Keratinocyte (primary cell): Measurements from ENCODE around the gene PABPC3. TPM values are rescaled to one million over a fixed set of nuclear protein-coding genes. Genes with fewer than 3 reads are reported as not detected.

Source experiments
- DNase-seq: peaks from one replicate; pipeline ENCODE4 v3.0.0-alpha.2; 2011; ENCODE audit warnings: low read depth, missing footprints, low spot score
- FAIRE-seq: peaks from 2 replicates; lab custom pipeline; 2011; peaks lifted over from hg19 to GRCh38; lab: Jason Lieb, UNC
- H2AFZ ChIP-seq: 2 replicates; pipeline ENCODE4 v1.6.0; 2012; ENCODE audit warnings: low read length, control low read depth, inconsistent platforms; ENCODE audit not compliant: control insufficient read depth
- H3K27ac ChIP-seq: 2 replicates; pipeline ENCODE4 v1.5.1; 2011; ENCODE audit warnings: low read length; ENCODE audit not compliant: control insufficient read depth, insufficient read depth
- H3K27me3 ChIP-seq: 3 replicates; pipeline ENCODE4 v1.6.0; 2011; ENCODE audit warnings: low read length; ENCODE audit not compliant: control insufficient read depth, insufficient read depth; ENCODE audit errors: extremely low read depth
- H3K36me3 ChIP-seq, 2 experiments: 2 replicates in 1 of 2; 3 replicates in 1 of 2; pipeline ENCODE4 v1.5.1; 2011; ENCODE audit warnings: low read length in 2 of 2, mild to moderate bottlenecking in 1 of 2; ENCODE audit not compliant: control insufficient read depth in 2 of 2, insufficient read depth in 2 of 2; ENCODE audit errors: extremely low read depth in 1 of 2
- H3K4me1 ChIP-seq: 3 replicates; pipeline ENCODE4 v1.5.1; 2011; ENCODE audit warnings: low read length; ENCODE audit not compliant: control insufficient read depth, insufficient read depth; ENCODE audit errors: extremely low read depth
- H3K4me2 ChIP-seq: 3 replicates; pipeline ENCODE4 v1.6.0; 2011; ENCODE audit warnings: low read depth, low read length; ENCODE audit not compliant: control insufficient read depth, insufficient read depth; ENCODE audit errors: extremely low read depth
- H3K4me3 ChIP-seq, 3 experiments: fragments of 200-600 bp in 1 of 3; sonication (generic) in 1 of 3; 2 replicates in 2 of 3; 3 replicates in 1 of 3; pipeline ENCODE4 v1.5.1; 2011 to 2016; ENCODE audit warnings: low read length in 3 of 3, mild to moderate bottlenecking in 3 of 3, control low read depth in 2 of 3, inconsistent platforms in 1 of 3, low read depth in 1 of 3, mixed read lengths in 1 of 3, mixed run types in 1 of 3, moderate library complexity in 1 of 3; ENCODE audit not compliant: control insufficient read depth in 2 of 3, insufficient read depth in 2 of 3; ENCODE audit errors: extremely low read depth in 1 of 3
- H3K79me2 ChIP-seq: 2 replicates; pipeline ENCODE4 v1.6.0; 2012; ENCODE audit warnings: low read length; ENCODE audit not compliant: control insufficient read depth, insufficient read depth
- H3K9ac ChIP-seq: 3 replicates; pipeline ENCODE4 v1.6.0; 2011; ENCODE audit warnings: low read length; ENCODE audit not compliant: control insufficient read depth, insufficient read depth; ENCODE audit errors: extremely low read depth
- H3K9me1 ChIP-seq: 3 replicates; pipeline ENCODE4 v1.6.0; 2011; ENCODE audit warnings: low read length; ENCODE audit not compliant: control insufficient read depth, insufficient read depth; ENCODE audit errors: extremely low read depth
- H3K9me3 ChIP-seq: 2 replicates; pipeline ENCODE4 v1.5.1; 2012; ENCODE audit warnings: low read depth, low read length; ENCODE audit not compliant: control insufficient read depth
- H4K20me1 ChIP-seq: 3 replicates; pipeline ENCODE4 v1.6.0; 2011; ENCODE audit warnings: low read length; ENCODE audit not compliant: control insufficient read depth, insufficient read depth; ENCODE audit errors: extremely low read depth
- EZH2 ChIP-seq: IDR thresholded peaks from one replicate; pipeline ENCODE4 v1.6.1; 2012; ENCODE audit warnings: inconsistent platforms, mild to moderate bottlenecking, low read length, moderate library complexity
- dilution Hi-C: fragments of 300-500 bp; cut with MboI; formaldehyde crosslinking; loops from one replicate; pipeline ENCODE4 v1.7.0; 2020; ENCODE audit warnings: low sequenced_read_pairs; ENCODE audit not compliant: extremely low pct_ligation_motif_present
- polyA plus RNA-seq, 5 experiments: library from polyadenylated mRNA; depleted of rRNA in 3 of 5; stranded (reverse) in 3 of 5; stranded (forward) in 1 of 5; unstranded in 1 of 5; fragments of >200 nt; gene quantifications; 1 replicate in 1 of 5; 2 replicates in 3 of 5; 3 replicates in 1 of 5; pipeline versions ENCODE4 v1.2.1 to v1.2.3, GENCODE V29; 2011 to 2012; ENCODE audit warnings: missing spikeins in 2 of 5, low read depth in 1 of 5, low replicate concordance in 1 of 5
- TF ChIP-seq, protein P1 (sequence below), 3 experiments: IDR thresholded peaks in 1 of 3; conservative IDR thresholded peaks in 1 of 3; optimal IDR thresholded peaks in 1 of 3; 2 replicates in 2 of 3; 3 replicates in 1 of 3; pipeline versions ENCODE3 to v1.5.1; 2011; ENCODE audit warnings: low read length in 3 of 3, mild to moderate bottlenecking in 3 of 3, moderate library complexity in 2 of 3, control low read depth in 1 of 3, inconsistent platforms in 1 of 3; ENCODE audit not compliant: insufficient read depth in 2 of 3; ENCODE audit errors: extremely low read depth in 1 of 3

The PABPC3 gene
- polyA plus RNA-seq, 1 donor (not counting 4 experiments of a cell fraction or from before 2014, with no cell fraction given), result 0.31 TPM

DNA sequence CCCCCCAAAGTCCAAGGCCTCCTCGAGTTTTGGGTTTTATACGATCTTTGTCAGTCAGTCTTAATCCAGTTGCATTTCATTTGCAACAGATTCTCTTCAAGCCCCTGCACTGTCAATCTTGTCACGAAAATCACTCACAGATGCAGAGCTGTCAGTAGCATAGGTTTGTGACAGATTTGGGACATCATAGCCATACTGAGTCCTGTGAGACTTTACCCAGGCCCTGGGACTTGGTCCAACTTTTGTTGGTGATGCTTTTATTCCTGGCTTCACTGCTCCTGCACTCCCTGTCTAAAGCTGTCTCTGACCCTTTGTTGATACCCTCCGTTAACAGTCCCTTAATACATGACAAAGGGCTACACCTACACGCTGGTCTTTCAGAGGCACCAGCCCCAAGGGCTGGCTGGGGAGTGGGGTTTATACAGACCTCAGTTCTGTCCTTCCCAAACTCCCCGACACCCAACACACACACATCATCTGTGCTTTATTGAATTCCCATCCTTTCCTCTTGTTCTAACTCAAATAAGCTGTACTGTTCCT is 36.0 kb downstream of the PABPC3 start:
- Histone ChIP-seq H2AFZ (no peak overlapping the region), H3K27ac (no peak overlapping the region), H3K27me3 (peaks cover 21% of the 10 kb centered on the region), H3K79me2 (no peaks in the 10 kb centered on the region), H3K4me2 (no peak overlapping the region), H3K4me1 (no peaks in the 10 kb centered on the region), H3K9ac (no peak overlapping the region), H3K9me1 (no peaks in the 10 kb centered on the region), H4K20me1 (no peaks in the 10 kb centered on the region), H3K4me3 (no peak overlapping the region), H3K9me3 (no peaks in the 10 kb centered on the region), H3K36me3 (no peaks in the 10 kb centered on the region)
- DNase-seq, result no peak
- no peak for TF ChIP-seq EZH2
- TF ChIP-seq, protein P1, sequence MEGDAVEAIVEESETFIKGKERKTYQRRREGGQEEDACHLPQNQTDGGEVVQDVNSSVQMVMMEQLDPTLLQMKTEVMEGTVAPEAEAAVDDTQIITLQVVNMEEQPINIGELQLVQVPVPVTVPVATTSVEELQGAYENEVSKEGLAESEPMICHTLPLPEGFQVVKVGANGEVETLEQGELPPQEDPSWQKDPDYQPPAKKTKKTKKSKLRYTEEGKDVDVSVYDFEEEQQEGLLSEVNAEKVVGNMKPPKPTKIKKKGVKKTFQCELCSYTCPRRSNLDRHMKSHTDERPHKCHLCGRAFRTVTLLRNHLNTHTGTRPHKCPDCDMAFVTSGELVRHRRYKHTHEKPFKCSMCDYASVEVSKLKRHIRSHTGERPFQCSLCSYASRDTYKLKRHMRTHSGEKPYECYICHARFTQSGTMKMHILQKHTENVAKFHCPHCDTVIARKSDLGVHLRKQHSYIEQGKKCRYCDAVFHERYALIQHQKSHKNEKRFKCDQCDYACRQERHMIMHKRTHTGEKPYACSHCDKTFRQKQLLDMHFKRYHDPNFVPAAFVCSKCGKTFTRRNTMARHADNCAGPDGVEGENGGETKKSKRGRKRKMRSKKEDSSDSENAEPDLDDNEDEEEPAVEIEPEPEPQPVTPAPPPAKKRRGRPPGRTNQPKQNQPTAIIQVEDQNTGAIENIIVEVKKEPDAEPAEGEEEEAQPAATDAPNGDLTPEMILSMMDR (optimal IDR thresholded peaks at IDR 0.05 in 1 of 3, IDR thresholded peaks at IDR 0.05 in 1 of 3, conservative IDR thresholded peaks at IDR 0.05 in 1 of 3; ENCODE audit: extremely low read depth in 1 of 3, insufficient read depth in 2 of 3, low read length in 3 of 3), result no peak
- no peak for FAIRE-seq
- dilution Hi-C loops, result no loop called here

DNA sequence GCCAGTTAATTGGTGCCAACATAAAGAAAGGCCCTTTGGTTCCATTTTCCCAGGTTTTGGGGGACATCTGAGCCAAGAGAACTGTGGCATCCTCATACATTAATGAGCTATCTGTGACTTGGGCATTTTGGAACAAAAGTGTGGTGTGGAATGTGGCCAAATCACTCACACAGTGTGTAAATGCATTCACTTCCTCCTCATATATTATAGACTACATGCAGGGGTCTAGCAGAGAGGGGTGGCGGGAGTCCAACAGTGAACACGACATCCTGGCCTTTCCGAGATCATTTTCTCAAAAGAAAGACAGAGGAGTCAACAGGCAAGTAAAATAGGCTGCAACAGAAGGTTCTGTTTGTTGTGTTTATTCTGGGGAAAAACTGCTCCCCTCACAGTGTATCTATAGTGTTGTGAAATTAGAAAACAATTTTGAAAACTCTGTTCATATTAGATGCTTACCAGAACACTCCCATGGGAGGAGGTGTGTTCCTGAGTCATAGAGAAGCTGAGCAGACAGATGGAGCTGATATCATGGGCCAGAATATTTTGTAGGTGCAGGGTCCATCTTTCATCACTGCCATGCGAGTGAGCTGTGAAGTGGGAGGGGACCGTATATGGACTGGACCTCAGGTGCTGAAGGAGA is 36.9 kb downstream of the PABPC3 start:
- no peaks in the 10 kb centered on the region for H3K9me3 ChIP-seq
- H2AFZ ChIP-seq, result no peak overlapping the region
- no peaks in the 10 kb centered on the region for H3K9me1 ChIP-seq
- H3K79me2 ChIP-seq, result no peaks in the 10 kb centered on the region
- H3K27ac ChIP-seq, result no peak overlapping the region
- peaks cover 22% of the 10 kb centered on the region for H3K27me3 ChIP-seq
- DNase-seq (no peak), FAIRE-seq (no peak)
- H3K9ac ChIP-seq, result no peak overlapping the region
- H4K20me1 ChIP-seq, result no peaks in the 10 kb centered on the region
- no peak overlapping the region for H3K4me2 ChIP-seq
- no peak overlapping the region for H3K4me3 ChIP-seq
- no peak for TF ChIP-seq EZH2
- TF ChIP-seq, protein P1 (optimal IDR thresholded peaks at IDR 0.05 in 1 of 3, IDR thresholded peaks at IDR 0.05 in 1 of 3, conservative IDR thresholded peaks at IDR 0.05 in 1 of 3; ENCODE audit: extremely low read depth in 1 of 3, insufficient read depth in 2 of 3, low read length in 3 of 3), result no peak
- H3K36me3 ChIP-seq, result no peaks in the 10 kb centered on the region
- no peaks in the 10 kb centered on the region for H3K4me1 ChIP-seq
- dilution Hi-C loops, result no loop called here
